SK-MEL-5 (cell line): Measurements from ENCODE around the gene PCDH9. TPM values are rescaled to one million over a fixed set of nuclear protein-coding genes. Genes with fewer than 3 reads are reported as not detected.

Experiments used
- DNase-seq: peaks from one replicate; pipeline ENCODE4 v3.0.0-alpha.2; 2016; ENCODE audit warnings: low read depth, low spot score
- in situ Hi-C: cut with HindIII; loops from 2 replicates; pipeline ENCODE4 v1.10.0; 2016; ENCODE audit warnings: low sequenced_read_pairs, high pct_unique_total_duplicates, low pct_unique_long_range_greater_than_20kb
- total RNA-seq: library from RNA; depleted of rRNA; stranded (reverse); fragments of >200 nt; shearing (Covaris generic); gene quantifications from 2 replicates; pipeline ENCODE4 v1.2.3, GENCODE V29; 2014

PCDH9 gene
- total RNA-seq, 1 experiment from 2014 or later, result 1.4 TPM

GRCh38 chr13:67083519-67083918 is 146.6 kb downstream of the PCDH9 start:
- no peak for DNase-seq
- in situ Hi-C loops, result no loop called here

GRCh38 chr13:67080351-67080750 is 149.8 kb downstream of the PCDH9 start:
- in situ Hi-C loops, result no loop called here
- DNase-seq, result no peak

GRCh38 chr13:67078062-67078461 is 152.1 kb downstream of the PCDH9 start:
- in situ Hi-C loops, result no loop called here
- DNase-seq, result no peak

- no peak for DNase-seq
- in situ Hi-C loops, result no loop called here
These were observed 153.0 kb downstream of the PCDH9 start for GRCh38 chr13:67077132-67077531.

GRCh38 chr13:67076378-67076777 is 153.8 kb downstream of the PCDH9 start:
- no peak for DNase-seq
- in situ Hi-C loops, result no loop called here

GRCh38 chr13:67075239-67075638 is 154.9 kb downstream of the PCDH9 start:
- DNase-seq, result peak; percentile 61
- in situ Hi-C loops, result no loop called here

- no peak for DNase-seq
- in situ Hi-C loops, result no loop called here
These were observed 158.1 kb downstream of the PCDH9 start for GRCh38 chr13:67071918-67072598.

- in situ Hi-C loops, result no loop called here
- DNase-seq, result no peak
These were observed 159.8 kb downstream of the PCDH9 start for GRCh38 chr13:67070306-67070705.

GRCh38 chr13:67069117-67069767 is 160.9 kb downstream of the PCDH9 start:
- peak; percentile 71 for DNase-seq
- in situ Hi-C loops, result no loop called here

- in situ Hi-C loops, result no loop called here
- no peak for DNase-seq
These were observed 165.2 kb downstream of the PCDH9 start for GRCh38 chr13:67064920-67065319.

- no peak for DNase-seq
- in situ Hi-C loops, result no loop called here
These were observed 167.1 kb downstream of the PCDH9 start for GRCh38 chr13:67063036-67063435.

GRCh38 chr13:67062160-67062559 is 168.0 kb downstream of the PCDH9 start:
- in situ Hi-C loops, result no loop called here
- DNase-seq, result no peak

- DNase-seq, result no peak
- in situ Hi-C loops, result no loop called here
These were observed 168.4 kb downstream of the PCDH9 start for GRCh38 chr13:67061750-67062149.

- in situ Hi-C loops, result no loop called here
- DNase-seq, result no peak
These were observed 177.3 kb downstream of the PCDH9 start for GRCh38 chr13:67052550-67053490.

- DNase-seq, result no peak
- in situ Hi-C loops, result no loop called here
These were observed 180.4 kb downstream of the PCDH9 start for GRCh38 chr13:67049744-67050143.

GRCh38 chr13:67048821-67049150 is 181.3 kb downstream of the PCDH9 start:
- no peak for DNase-seq
- in situ Hi-C loops, result no loop called here

GRCh38 chr13:67048084-67048820 is 181.9 kb downstream of the PCDH9 start:
- in situ Hi-C loops, result no loop called here
- DNase-seq, result no peak

GRCh38 chr13:67045357-67045756 is 184.8 kb downstream of the PCDH9 start:
- in situ Hi-C loops, result no loop called here
- DNase-seq, result no peak
